ENCODE data around the gene CDK1. TPM values are rescaled to one million over a fixed set of nuclear protein-coding genes. Genes with fewer than 3 reads are reported as not detected.

Gene CDK1
- total and polyA plus RNA-seq, 8 donors = 9.2 to 121 (median 73.3) TPM

- Histone ChIP-seq H3K27ac (no peak overlapping the region), H3K4me3 (no peak overlapping the region), H3K9me3 (no peaks in the 10 kb centered on the region), H3K36me3 (no peaks in the 10 kb centered on the region), H3K27me3 (no peaks in the 10 kb centered on the region), H3K4me1 (peaks cover 6 to 33% of the 10 kb centered on the region in 2 donors)
- no peak for DNase-seq
- intact Hi-C loops (cut with DNase I) = no loop called here
- no peak for ATAC-seq
- TF ChIP-seq, protein P1, sequence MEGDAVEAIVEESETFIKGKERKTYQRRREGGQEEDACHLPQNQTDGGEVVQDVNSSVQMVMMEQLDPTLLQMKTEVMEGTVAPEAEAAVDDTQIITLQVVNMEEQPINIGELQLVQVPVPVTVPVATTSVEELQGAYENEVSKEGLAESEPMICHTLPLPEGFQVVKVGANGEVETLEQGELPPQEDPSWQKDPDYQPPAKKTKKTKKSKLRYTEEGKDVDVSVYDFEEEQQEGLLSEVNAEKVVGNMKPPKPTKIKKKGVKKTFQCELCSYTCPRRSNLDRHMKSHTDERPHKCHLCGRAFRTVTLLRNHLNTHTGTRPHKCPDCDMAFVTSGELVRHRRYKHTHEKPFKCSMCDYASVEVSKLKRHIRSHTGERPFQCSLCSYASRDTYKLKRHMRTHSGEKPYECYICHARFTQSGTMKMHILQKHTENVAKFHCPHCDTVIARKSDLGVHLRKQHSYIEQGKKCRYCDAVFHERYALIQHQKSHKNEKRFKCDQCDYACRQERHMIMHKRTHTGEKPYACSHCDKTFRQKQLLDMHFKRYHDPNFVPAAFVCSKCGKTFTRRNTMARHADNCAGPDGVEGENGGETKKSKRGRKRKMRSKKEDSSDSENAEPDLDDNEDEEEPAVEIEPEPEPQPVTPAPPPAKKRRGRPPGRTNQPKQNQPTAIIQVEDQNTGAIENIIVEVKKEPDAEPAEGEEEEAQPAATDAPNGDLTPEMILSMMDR (IDR thresholded peaks at IDR 0.05) = no peak
These were observed 28.6 kb downstream of the CDK1 start for GRCh38 chr10:60806921-60807320.

DNA sequence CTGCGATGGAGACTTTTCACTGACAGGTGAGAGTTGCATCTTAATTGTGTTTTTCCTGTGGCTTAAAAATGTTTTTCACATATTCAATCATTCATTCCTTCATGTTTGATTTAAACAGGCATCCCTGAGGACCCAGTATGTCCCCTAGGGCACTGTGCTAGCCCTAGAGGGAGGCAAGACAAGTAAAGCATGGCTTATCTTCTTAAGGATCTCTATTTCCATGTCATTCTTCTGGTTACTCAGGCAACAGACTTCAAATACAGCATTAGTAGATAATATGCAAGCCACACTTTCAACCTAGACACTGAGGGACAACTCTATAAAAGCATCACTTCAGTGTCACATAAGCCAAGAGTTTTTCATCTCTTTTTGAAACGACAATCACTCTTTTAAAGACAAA is 29.2 kb downstream of the CDK1 start:
- no peak overlapping the region for H3K4me3 ChIP-seq
- ATAC-seq = no peak

DNA sequence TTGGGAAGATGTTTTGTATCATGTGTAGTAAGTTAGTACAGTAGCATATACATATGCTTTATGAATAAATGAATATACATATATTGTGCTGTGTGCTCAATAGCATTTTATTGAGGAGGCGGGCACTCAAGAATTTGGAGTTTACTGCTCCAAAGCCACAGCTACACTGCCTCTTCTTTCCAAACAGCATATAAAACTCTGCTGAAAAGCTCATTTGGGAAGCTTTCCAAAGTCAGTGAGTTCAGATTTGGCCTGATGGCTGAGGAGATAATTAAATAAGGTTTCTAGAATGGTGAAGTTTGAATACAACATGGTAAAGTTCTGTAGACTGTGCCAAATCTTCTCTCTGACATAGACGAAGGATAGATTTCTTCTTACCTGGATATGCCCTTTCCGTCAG is 29.8 kb downstream of the CDK1 start:
- no peaks in the 10 kb centered on the region for H3K9me3 ChIP-seq
- no peak for DNase-seq
- H3K27me3 ChIP-seq = no peaks in the 10 kb centered on the region
- H3K36me3 ChIP-seq = no peaks in the 10 kb centered on the region
- H3K4me3 ChIP-seq = no peak overlapping the region
- intact Hi-C loops (cut with DNase I) = no loop called here
- no peak overlapping the region for H3K27ac ChIP-seq
- H3K4me1 ChIP-seq = peaks cover 6 to 30% of the 10 kb centered on the region in 2 donors
- ATAC-seq = no peak
- TF ChIP-seq, protein P1 (IDR thresholded peaks at IDR 0.05) = no peak

More for the DNA sequence above, 29.2 kb downstream of the CDK1 start:
- Histone ChIP-seq H3K4me1 (peaks cover 6 to 30% of the 10 kb centered on the region in 2 donors), H3K36me3 (no peaks in the 10 kb centered on the region), H3K27ac (no peak overlapping the region), H3K9me3 (no peaks in the 10 kb centered on the region), H3K27me3 (no peaks in the 10 kb centered on the region)
- no peak for DNase-seq
- TF ChIP-seq, protein P1 (IDR thresholded peaks at IDR 0.05) = no peak
- intact Hi-C loops (cut with DNase I) = no loop called here

DNA sequence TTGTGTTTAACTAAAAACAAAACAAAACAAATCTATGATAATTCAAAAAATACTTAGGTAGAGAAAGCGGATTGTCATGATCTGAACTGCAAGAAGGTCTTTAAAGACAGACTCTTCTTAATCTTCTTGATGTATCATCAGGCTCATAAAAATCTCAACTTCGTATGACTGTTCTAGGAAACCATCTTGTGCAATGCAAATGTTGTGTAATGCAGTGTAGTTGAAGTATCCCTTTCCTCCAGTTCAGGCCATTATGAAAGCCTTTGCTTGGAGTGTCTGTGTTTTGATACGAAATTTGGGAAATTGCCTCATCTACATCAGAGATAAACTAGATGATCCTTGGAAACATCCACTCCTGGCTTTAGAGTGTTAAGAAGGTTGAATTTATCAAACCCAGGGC is 30.9 kb downstream of the CDK1 start:
- H3K4me3 ChIP-seq = no peak overlapping the region
- no peaks in the 10 kb centered on the region for H3K27me3 ChIP-seq
- H3K9me3 ChIP-seq = no peaks in the 10 kb centered on the region
- H3K36me3 ChIP-seq = no peaks in the 10 kb centered on the region
- DNase-seq (peak in 1 of 4 donors; percentile 63), ATAC-seq (peak; percentile 60)
- H3K27ac ChIP-seq = no peak overlapping the region
- H3K4me1 ChIP-seq = peaks cover 6 to 30% of the 10 kb centered on the region in 2 donors
- TF ChIP-seq, protein P1 (IDR thresholded peaks at IDR 0.05) = no peak
- intact Hi-C loops (cut with DNase I) = no loop called here

- TF ChIP-seq, protein P1 (IDR thresholded peaks at IDR 0.05) = no peak
- ATAC-seq (peak; percentile 70), DNase-seq (peak in 1 of 4 donors; percentile 36)
- Histone ChIP-seq H3K9me3 (no peaks in the 10 kb centered on the region), H3K4me1 (peaks cover 6 to 30% of the 10 kb centered on the region in 2 donors), H3K27ac (peak overlapping the region in 1 of 2 donors; percentile 9), H3K27me3 (no peaks in the 10 kb centered on the region), H3K4me3 (no peak overlapping the region), H3K36me3 (no peaks in the 10 kb centered on the region)
- intact Hi-C loops (cut with DNase I) = no loop called here
These were observed 32.3 kb downstream of the CDK1 start for GRCh38 chr10:60810437-60811182.

Measured in left lung (tissue), 10 donors.